GM12864 (cell line): ENCODE data around the gene CEP57L1.

Experiments used
- DNase-seq: peaks from one replicate; pipeline ENCODE4 v3.0.0-alpha.2; 2011; ENCODE audit warnings: low read depth
- H3K4me3 ChIP-seq: 2 replicates; pipeline ENCODE4 v1.5.1; 2011; ENCODE audit warnings: mild to moderate bottlenecking, low read depth, low read length, control low read depth
- CTCF ChIP-seq: IDR thresholded peaks from 2 replicates; pipeline ENCODE4 v1.5.1; 2011; ENCODE audit warnings: low read depth, mild to moderate bottlenecking, moderate library complexity, low read length, control low read depth, inconsistent platforms; ENCODE audit errors: missing control alignments

CEP57L1 gene

GRCh38 chr6:109073344-109074132, 21.8 kb upstream of the CEP57L1 start:
- peak; percentile 49 for TF ChIP-seq CTCF
- peak; percentile 19 for DNase-seq
- H3K4me3 ChIP-seq, result no peak overlapping the region

GRCh38 chr6:109074133-109074415, 21.2 kb upstream of the CEP57L1 start:
- H3K4me3 ChIP-seq, result no peak overlapping the region
- DNase-seq, result no peak
- no peak for TF ChIP-seq CTCF

- DNase-seq, result no peak
- H3K4me3 ChIP-seq, result no peak overlapping the region
- no peak for TF ChIP-seq CTCF
Observed at GRCh38 chr6:109075934-109076333, 19.4 kb upstream of the CEP57L1 start.

GRCh38 chr6:109076377-109076776, 18.9 kb upstream of the CEP57L1 start:
- H3K4me3 ChIP-seq, result no peak overlapping the region
- TF ChIP-seq CTCF, result no peak
- DNase-seq, result no peak

- no peak for TF ChIP-seq CTCF
- no peak overlapping the region for H3K4me3 ChIP-seq
- DNase-seq, result no peak
Observed at GRCh38 chr6:109079981-109080380, 15.3 kb upstream of the CEP57L1 start.

GRCh38 chr6:109081026-109081425, 14.3 kb upstream of the CEP57L1 start:
- H3K4me3 ChIP-seq, result no peak overlapping the region
- DNase-seq, result no peak

More at GRCh38 chr6:109081026-109081425, 14.3 kb upstream of the CEP57L1 start:
- no peak for TF ChIP-seq CTCF
